ENCODE measurements around the gene STAG1.
"Not testable (repeated sequence)": the region's sequence is repeated elsewhere in the genome, so short reads cannot be mapped to it uniquely, and the experiment has no call there.

The STAG1 gene

GRCh38 chr3:136711888-136712287 lies 40.3 kb downstream of the STAG1 start:
- DNase-seq (ENCODE audit: low read depth); H3K4me3 ChIP-seq (ENCODE audit: low read depth, low read length): not testable (repeated sequence)

- H3K4me3 ChIP-seq (ENCODE audit: low read depth, low read length) = no peak overlapping the region
- DNase-seq (ENCODE audit: low read depth) = no peak
These were observed 40.9 kb downstream of the STAG1 start for GRCh38 chr3:136711277-136711676.

- H3K4me3 ChIP-seq (ENCODE audit: low read depth, low read length); DNase-seq (ENCODE audit: low read depth): not testable (repeated sequence)
These were observed 42.4 kb downstream of the STAG1 start for GRCh38 chr3:136709775-136710174.

GRCh38 chr3:136708333-136708985 lies 43.7 kb downstream of the STAG1 start:
- H3K4me3 ChIP-seq (ENCODE audit: low read depth, low read length) = no peak overlapping the region
- no peak for DNase-seq (ENCODE audit: low read depth)

- no peak overlapping the region for H3K4me3 ChIP-seq (ENCODE audit: low read depth, low read length)
- DNase-seq (ENCODE audit: low read depth) = no peak
These were observed 48.7 kb downstream of the STAG1 start for GRCh38 chr3:136703429-136703828.

- no peak overlapping the region for H3K4me3 ChIP-seq (ENCODE audit: low read depth, low read length)
- DNase-seq (ENCODE audit: low read depth) = no peak
These were observed 52.8 kb downstream of the STAG1 start for GRCh38 chr3:136699271-136699828.

GRCh38 chr3:136698361-136698760 lies 53.8 kb downstream of the STAG1 start:
- no peak overlapping the region for H3K4me3 ChIP-seq (ENCODE audit: low read depth, low read length)
- no peak for DNase-seq (ENCODE audit: low read depth)

- H3K4me3 ChIP-seq (ENCODE audit: low read depth, low read length) = no peak overlapping the region
- DNase-seq (ENCODE audit: low read depth) = no peak
These were observed 55.4 kb downstream of the STAG1 start for GRCh38 chr3:136696797-136697196.

- DNase-seq (ENCODE audit: low read depth) = no peak
- H3K4me3 ChIP-seq (ENCODE audit: low read depth, low read length) = no peak overlapping the region
These were observed 57.9 kb downstream of the STAG1 start for GRCh38 chr3:136694321-136694720.

- no peak overlapping the region for H3K4me3 ChIP-seq (ENCODE audit: low read depth, low read length)
- DNase-seq (ENCODE audit: low read depth) = no peak
These were observed 61.6 kb downstream of the STAG1 start for GRCh38 chr3:136690599-136690998.

- DNase-seq (ENCODE audit: low read depth) = no peak
- no peak overlapping the region for H3K4me3 ChIP-seq (ENCODE audit: low read depth, low read length)
These were observed 66.3 kb downstream of the STAG1 start for GRCh38 chr3:136685882-136686281.

- H3K4me3 ChIP-seq (ENCODE audit: low read depth, low read length) = no peak overlapping the region
- no peak for DNase-seq (ENCODE audit: low read depth)
These were observed 69.4 kb downstream of the STAG1 start for GRCh38 chr3:136682740-136683312.

GRCh38 chr3:136678981-136679380 lies 73.2 kb downstream of the STAG1 start:
- no peak overlapping the region for H3K4me3 ChIP-seq (ENCODE audit: low read depth, low read length)
- no peak for DNase-seq (ENCODE audit: low read depth)

- H3K4me3 ChIP-seq (ENCODE audit: low read depth, low read length) = no peak overlapping the region
- DNase-seq (ENCODE audit: low read depth) = no peak
These were observed 76.2 kb downstream of the STAG1 start for GRCh38 chr3:136676009-136676408.

- no peak overlapping the region for H3K4me3 ChIP-seq (ENCODE audit: low read depth, low read length)
- DNase-seq (ENCODE audit: low read depth) = no peak
These were observed 76.9 kb downstream of the STAG1 start for GRCh38 chr3:136675150-136675858.

GRCh38 chr3:136672457-136672856 lies 79.7 kb downstream of the STAG1 start:
- DNase-seq (ENCODE audit: low read depth) = no peak
- no peak overlapping the region for H3K4me3 ChIP-seq (ENCODE audit: low read depth, low read length)

- DNase-seq (ENCODE audit: low read depth) = no peak
- no peak overlapping the region for H3K4me3 ChIP-seq (ENCODE audit: low read depth, low read length)
These were observed 80.3 kb downstream of the STAG1 start for GRCh38 chr3:136671921-136672320.

GRCh38 chr3:136670166-136670565 lies 82.0 kb downstream of the STAG1 start:
- no peak overlapping the region for H3K4me3 ChIP-seq (ENCODE audit: low read depth, low read length)
- no peak for DNase-seq (ENCODE audit: low read depth)

- no peak for DNase-seq (ENCODE audit: low read depth)
- no peak overlapping the region for H3K4me3 ChIP-seq (ENCODE audit: low read depth, low read length)
These were observed 85.1 kb downstream of the STAG1 start for GRCh38 chr3:136667081-136667480.

- not testable (repeated sequence) for H3K4me3 ChIP-seq (ENCODE audit: low read depth, low read length); DNase-seq (ENCODE audit: low read depth)
These were observed 85.9 kb downstream of the STAG1 start for GRCh38 chr3:136666301-136666700.

- H3K4me3 ChIP-seq (ENCODE audit: low read depth, low read length) = no peak overlapping the region
- no peak for DNase-seq (ENCODE audit: low read depth)
These were observed 87.4 kb downstream of the STAG1 start for GRCh38 chr3:136664771-136665170.

All from skeletal muscle cell (primary cell).